K562 (cell line): ENCODE data around the gene ZNF276. TPM values are rescaled to one million over a fixed set of nuclear protein-coding genes. Genes with fewer than 3 reads are reported as not detected.

Experiments
- ATAC-seq: fragments of 200-7000 bp; cut with Tn5 transposase; 3 replicates; pipeline ENCODE4 v1.9.1; 2020; ENCODE audit warnings: moderate library complexity
- BruUV-seq: library from RNA; stranded (reverse); fragments of 400-500 nt; replicated peaks from 2 replicates; lab custom pipeline; 2021; lab: Mats Ljungman, UMichigan
- CTCF ChIA-PET: fragments of 300-600 bp; formaldehyde crosslinking; extraction: SDS; loops from one replicate; lab custom pipeline; 2021; ENCODE audit warnings: low intra/inter-chr PET ratio; lab: Yijun Ruan, JAX
- POLR2A ChIA-PET: fragments of 300-600, 350-650 bp; sonication (Branson Sonifier 250); formaldehyde crosslinking; extraction: SDS; loops from one replicate; lab custom pipeline; 2021; ENCODE audit warnings: antibody characterized with exemption, inconsistent platforms; lab: Yijun Ruan, JAX
- DNase-seq, 4 experiments: peaks; one replicate each; pipeline versions ENCODE4 v3.0.0 to v3.0.0-alpha.2; 2011 to 2018; ENCODE audit warnings: low spot score in 3 of 4, mixed read lengths in 3 of 4; ENCODE audit errors: extremely low read depth in 1 of 4
- FAIRE-seq: peaks from 2 replicates; lab custom pipeline; 2011; peaks lifted over from hg19 to GRCh38; lab: Jason Lieb, UNC
- H2AFZ ChIP-seq: 2 replicates; pipeline ENCODE4 v1.6.0; 2011; ENCODE audit warnings: low read depth, low read length, control low read depth, inconsistent platforms
- H3K27ac ChIP-seq: fragments of 200-600 bp; 3 replicates; pipeline ENCODE4 v1.8.0; 2011; ENCODE audit warnings: low read depth, mild to moderate bottlenecking, control low read depth, inconsistent platforms, low read length, moderate library complexity, mixed read lengths; ENCODE audit errors: extremely low read depth
- H3K27me3 ChIP-seq, 2 experiments: fragments of 300-600 bp in 1 of 2; 2 replicates in 1 of 2; 3 replicates in 1 of 2; pipeline versions ENCODE4 v1.6.0 to v1.8.0; 2011; ENCODE audit warnings: inconsistent platforms in 2 of 2, low read length in 2 of 2, mild to moderate bottlenecking in 1 of 2, mixed read lengths in 1 of 2, moderate library complexity in 1 of 2; ENCODE audit not compliant: control insufficient read depth in 2 of 2, insufficient read depth in 2 of 2
- H3K36me3 ChIP-seq: fragments of 300-600 bp; 3 replicates; pipeline ENCODE4 v1.8.0; 2011; ENCODE audit warnings: mild to moderate bottlenecking, low read length, inconsistent platforms; ENCODE audit not compliant: control insufficient read depth, insufficient read depth
- H3K4me1 ChIP-seq, 2 experiments: fragments of 200-600 bp in 1 of 2; replicated peaks in 1 of 2; 2 replicates in 1 of 2; 3 replicates in 1 of 2; pipeline versions ENCODE4 v1.5.1 to v1.8.0; 2011; ENCODE audit warnings: inconsistent platforms in 2 of 2, low read length in 2 of 2, mild to moderate bottlenecking in 1 of 2, mixed read lengths in 1 of 2, moderate library complexity in 1 of 2; ENCODE audit not compliant: control insufficient read depth in 2 of 2, insufficient read depth in 2 of 2
- H3K4me2 ChIP-seq: 2 replicates; pipeline ENCODE4 v1.6.1; 2011; ENCODE audit warnings: low read length, control low read depth, inconsistent platforms, mixed read lengths; ENCODE audit not compliant: insufficient read depth
- H3K4me3 ChIP-seq: fragments of 200-600 bp; sonication (generic), shearing (Covaris generic); 2 replicates; pipeline ENCODE4 v1.5.1; 2016; ENCODE audit warnings: control low read depth, inconsistent platforms
- H3K79me2 ChIP-seq: fragments of 200-600 bp; 3 replicates; pipeline ENCODE4 v1.8.0; 2011; ENCODE audit warnings: low read length, inconsistent platforms; ENCODE audit not compliant: control insufficient read depth, insufficient read depth
- H3K9ac ChIP-seq, 2 experiments: 2 replicates each; pipeline versions ENCODE4 v1.6.0 to v1.6.1; 2011; ENCODE audit warnings: low read depth in 2 of 2, low read length in 2 of 2, control low read depth in 1 of 2, inconsistent platforms in 1 of 2, mild to moderate bottlenecking in 1 of 2, mixed read lengths in 1 of 2; ENCODE audit not compliant: insufficient read depth in 1 of 2
- H3K9me1 ChIP-seq: one replicate; pipeline ENCODE4 v1.6.0; 2011; ENCODE audit warnings: inconsistent platforms, mild to moderate bottlenecking, low read length, moderate library complexity; ENCODE audit not compliant: control insufficient read depth, insufficient read depth
- H3K9me3 ChIP-seq: replicated peaks from 2 replicates; pipeline ENCODE4 v1.5.1; 2011; ENCODE audit warnings: low read depth, low read length, inconsistent platforms; ENCODE audit not compliant: control insufficient read depth, insufficient read depth
- H4K20me1 ChIP-seq: replicated peaks from 2 replicates; pipeline ENCODE4 v1.6.1; 2011; ENCODE audit warnings: low read length, inconsistent platforms, mixed read lengths; ENCODE audit not compliant: control insufficient read depth, insufficient read depth
- ATF1 ChIP-seq, 2 experiments: fragments of 450-650 bp in 1 of 2; IDR thresholded peaks; 2 replicates each; pipeline ENCODE4 v1.6.1; 2016; ENCODE audit warnings: missing compliant biosample characterization in 1 of 2, missing genetic modification characterization in 1 of 2
- ATF7 ChIP-seq: fragments of 450-650 bp; IDR thresholded peaks from 2 replicates; pipeline ENCODE4 v1.7.1; 2014; ENCODE audit warnings: mild to moderate bottlenecking, moderate library complexity
- CSDE1 ChIP-seq, 2 experiments: fragments of 450-650 bp; IDR thresholded peaks; 2 replicates each; pipeline ENCODE4 v1.6.1; 2016; ENCODE audit warnings: mild to moderate bottlenecking in 1 of 2
- DMBX1 ChIP-seq: fragments of 250-450 bp; sonication (Bioruptor Pico); IDR thresholded peaks from 2 replicates; pipeline ENCODE4 v1.8.0; 2022; ENCODE audit warnings: inconsistent platforms, mild to moderate bottlenecking, moderate library complexity, borderline replicate concordance
- GABPA ChIP-seq: fragments of 200-800 bp; sonication (Bioruptor generic); conservative IDR thresholded peaks from 2 replicates; pipeline ENCODE4 v1.6.1; 2016; ENCODE audit warnings: low read depth, missing genetic modification characterization, missing compliant biosample characterization
- HNRNPL ChIP-seq: fragments of 200-400 bp; formaldehyde crosslinking; IDR thresholded peaks from 2 replicates; pipeline ENCODE4 v1.6.1; 2017; ENCODE audit warnings: low read depth, mild to moderate bottlenecking, low read length
- TGIF2 ChIP-seq: sonication (generic); formaldehyde crosslinking; IDR thresholded peaks from 2 replicates; pipeline ENCODE4 v1.8.1; 2022; ENCODE audit warnings: mild to moderate bottlenecking, missing genetic modification reagents, moderate library complexity
- ZFPM2 ChIP-seq: fragments of 250-450 bp; sonication (Bioruptor Pico); IDR thresholded peaks from 2 replicates; pipeline ENCODE4 v1.5.1; 2022; ENCODE audit warnings: mild to moderate bottlenecking
- ZNF75A ChIP-seq: fragments of 450-650 bp; formaldehyde crosslinking; IDR thresholded peaks from 2 replicates; pipeline ENCODE4 v1.4.0; 2020; ENCODE audit warnings: mild to moderate bottlenecking
- WGBS: fragments of 100-300 bp; shearing (Covaris generic); methylation state at CpG from one replicate; pipeline ENCODE4 v1.1.6; 2016; ENCODE audit warnings: low coverage, mixed read lengths; ENCODE audit not compliant: insufficient coverage; ENCODE audit errors: missing lambda C conversion rate; 5-methylcytosine and 5-hydroxymethylcytosine counted together
- in situ Hi-C: fragments of 300-500 bp; cut with MboI; formaldehyde crosslinking; loops from 4 replicates; pipeline ENCODE4 v1.15.0; 2018; ENCODE audit warnings: inconsistent platforms, mixed read lengths
- intact Hi-C: fragments of 100-400 bp; cut with micrococcal nuclease; formaldehyde crosslinking; loops from 2 replicates; pipeline ENCODE4 v1.14.2; 2022
- polyA plus RNA-seq, 8 experiments: library from polyadenylated mRNA; depleted of rRNA in 4 of 8; stranded (reverse) in 5 of 8; unstranded in 3 of 8; fragments of >200 nt; fragmentation: Nextera tagmentation in 2 of 8; fragmentation: Illumina TruSeq in 1 of 8; extraction: Ambion mirVana in 2 of 8; extraction: Trizol in 1 of 8; gene quantifications; 2 replicates each; pipeline versions ENCODE4 v1.2.1 to v1.2.3, GENCODE V29; 2011 to 2014; ENCODE audit warnings: inconsistent platforms in 1 of 8, missing spikeins in 1 of 8
- total RNA-seq, 7 experiments: library from RNA; depleted of rRNA in 6 of 7; stranded (reverse); fragments of >200 nt in 6 of 7; fragmentation: Illumina TruSeq in 2 of 7; extraction: Trizol in 2 of 7; gene quantifications; 2 replicates each; pipeline versions ENCODE4 v1.2.1 to v1.2.3, GENCODE V29; 2011 to 2021; ENCODE audit warnings: low replicate concordance in 1 of 7
- TF ChIP-seq, protein P1 (sequence below): sonication (generic); formaldehyde crosslinking; IDR thresholded peaks from 2 replicates; pipeline ENCODE4 v1.8.0; 2022; ENCODE audit warnings: missing genetic modification reagents, mild to moderate bottlenecking, moderate library complexity, borderline replicate concordance
- TF ChIP-seq, protein P2 (sequence below): sonication (generic); formaldehyde crosslinking; IDR thresholded peaks from 2 replicates; pipeline ENCODE4 v1.8.0; 2022; ENCODE audit warnings: mild to moderate bottlenecking, missing genetic modification reagents
- TF ChIP-seq, protein P3 (sequence below), 2 experiments: IDR thresholded peaks; 2 replicates each; pipeline ENCODE4 v1.6.1; 2011; ENCODE audit warnings: borderline replicate concordance in 1 of 2, control low read depth in 1 of 2, low read depth in 1 of 2, low read length in 1 of 2, mild to moderate bottlenecking in 1 of 2, mixed read lengths in 1 of 2, moderate library complexity in 1 of 2; ENCODE audit not compliant: insufficient read depth in 1 of 2, insufficient read length in 1 of 2, poor library complexity in 1 of 2, severe bottlenecking in 1 of 2; ENCODE audit errors: extremely low read depth in 1 of 2
- TF ChIP-seq, protein P4 (sequence below): sonication (generic); formaldehyde crosslinking; IDR thresholded peaks from 2 replicates; pipeline ENCODE4 v1.8.0; 2022; ENCODE audit warnings: missing genetic modification reagents, mild to moderate bottlenecking, borderline replicate concordance
- TF ChIP-seq, protein P5 (sequence below): fragments of 450-650 bp; IDR thresholded peaks from 2 replicates; pipeline ENCODE4 v1.6.1; 2018; ENCODE audit warnings: mild to moderate bottlenecking, low read depth; ENCODE audit not compliant: partially characterized antibody

The ZNF276 gene
- total and polyA plus RNA-seq, 9 of the 15 experiments (the other 6 are each of a cell fraction or from before 2014, with no cell fraction given) = 0.49 to 43.9 (median 15.8) TPM

DNA sequence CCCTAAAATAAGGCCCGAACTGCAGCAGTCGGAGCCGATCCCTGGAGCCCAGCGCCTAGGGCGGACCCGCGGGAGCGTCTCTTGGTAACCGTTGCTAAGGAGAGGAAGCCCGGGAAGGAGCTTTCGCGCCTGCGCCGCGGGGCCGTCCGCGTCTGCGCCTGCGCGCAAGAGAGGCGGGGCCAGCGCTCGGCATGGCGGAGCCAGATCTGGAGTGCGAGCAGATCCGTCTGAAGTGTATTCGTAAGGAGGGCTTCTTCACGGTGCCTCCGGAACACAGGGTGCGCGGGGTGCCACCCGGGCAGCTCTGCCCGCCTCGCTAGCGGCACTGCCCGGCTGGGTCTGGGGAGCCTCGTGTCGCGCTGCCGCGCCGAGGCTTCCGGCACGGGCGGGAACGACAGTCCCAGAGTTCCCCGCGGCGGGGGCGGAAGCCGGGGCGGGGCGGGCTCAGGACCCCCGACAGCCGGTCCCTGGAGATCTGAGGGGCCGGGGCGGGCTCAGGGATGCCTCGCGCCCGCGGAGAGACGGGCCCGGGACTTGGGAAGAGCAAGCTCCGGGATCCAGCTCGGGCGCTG, 34.7 kb upstream of the ZNF276 start, which contains the start of gene CDK10:
Gene CDK10 (plus strand): TSS at position 170 of the 572 bp plus-strand sequence. CDS start 22 bp downstream, at position 192.
- peak within 1 kb of the TSS; percentile 93 for H3K4me2 ChIP-seq
- H3K9ac ChIP-seq = peak within 1 kb of the TSS; percentile 92 to 96
- peaks cover 25% of the 10 kb centered on the region for H3K79me2 ChIP-seq
- no peaks in the 10 kb centered on the region for H3K9me1 ChIP-seq
- in situ Hi-C loops = no loop called here
- H3K36me3 ChIP-seq = peaks cover 33% of the 10 kb centered on the region; the same call in 2 of the 3 replicates
- peak; percentile 96 for ATAC-seq
- peak within 1 kb of the TSS; percentile 97 for H3K27ac ChIP-seq
- BruUV-seq = no TSS peak
- POLR2A ChIA-PET = interaction anchor here (0.6 to 1.5 kb wide), 9 partner anchors 9 to 122 kb away, joined by 3 to 16 read pairs (median 4); no protein-coding TSS in a partner anchor
- 0 out of 2 replicates have a peak, but pooled peaks cover 7% of the 10 kb centered on the region for H4K20me1 ChIP-seq
- WGBS = under 1% methylated on average over 41 of the region's 67 CpGs
- peak within 1 kb of the TSS; percentile 100 for H2AFZ ChIP-seq
- DNase-seq = peak; percentile 95 to 99 (median 98)
- H3K27me3 ChIP-seq = no peaks in the 10 kb centered on the region
- H3K4me3 ChIP-seq = peak within 1 kb of the TSS; percentile 93
- intact Hi-C loops = no loop called here
- H3K9me3 ChIP-seq = 0 out of 2 replicates have a peak, but pooled peaks cover 3% of the 10 kb centered on the region
- peak; percentile 93 for FAIRE-seq
- CTCF ChIA-PET = interaction anchor here (0.5 kb wide), 1 partner anchor 261 kb away, joined by 3 read pairs; no protein-coding TSS in a partner anchor
- H3K4me1 ChIP-seq = peaks cover 6 to 30% of the 10 kb centered on the region in 2 experiments
- TF ChIP-seq, protein P1, sequence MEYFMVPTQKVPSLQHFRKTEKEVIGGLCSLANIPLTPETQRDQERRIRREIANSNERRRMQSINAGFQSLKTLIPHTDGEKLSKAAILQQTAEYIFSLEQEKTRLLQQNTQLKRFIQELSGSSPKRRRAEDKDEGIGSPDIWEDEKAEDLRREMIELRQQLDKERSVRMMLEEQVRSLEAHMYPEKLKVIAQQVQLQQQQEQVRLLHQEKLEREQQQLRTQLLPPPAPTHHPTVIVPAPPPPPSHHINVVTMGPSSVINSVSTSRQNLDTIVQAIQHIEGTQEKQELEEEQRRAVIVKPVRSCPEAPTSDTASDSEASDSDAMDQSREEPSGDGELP (CRISPR knock-in tag) = peak; percentile 74
- TF ChIP-seq CSDE1 (IDR thresholded peaks at IDR 0.05) (peak in 1 of 2 experiments; percentile 92; a peak in 2 of 4 replicates), ATF7 (peak; percentile 69), DMBX1 (0 out of 2 replicates have a peak, but pooled peaks have one; percentile 26), ATF1 (CRISPR knock-in tag; IDR thresholded peaks at IDR 0.05) (no peak), ATF1 (tag; IDR thresholded peaks at IDR 0.05) (no peak), GABPA (tag) (peak; percentile 84), ZNF75A (CRISPR knock-in tag) (no peak), HNRNPL (peak; percentile 11; the same call in 1 of the 2 replicates), TGIF2 (no peak), ZFPM2 (0 out of 2 replicates have a peak, but pooled peaks have one; percentile 43)
- TF ChIP-seq, protein P2, sequence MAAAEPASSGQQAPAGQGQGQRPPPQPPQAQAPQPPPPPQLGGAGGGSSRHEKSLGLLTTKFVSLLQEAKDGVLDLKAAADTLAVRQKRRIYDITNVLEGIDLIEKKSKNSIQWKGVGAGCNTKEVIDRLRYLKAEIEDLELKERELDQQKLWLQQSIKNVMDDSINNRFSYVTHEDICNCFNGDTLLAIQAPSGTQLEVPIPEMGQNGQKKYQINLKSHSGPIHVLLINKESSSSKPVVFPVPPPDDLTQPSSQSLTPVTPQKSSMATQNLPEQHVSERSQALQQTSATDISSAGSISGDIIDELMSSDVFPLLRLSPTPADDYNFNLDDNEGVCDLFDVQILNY (CRISPR knock-in tag) = peak; percentile 74; the same call in 1 of the 2 replicates
- TF ChIP-seq, protein P3, sequence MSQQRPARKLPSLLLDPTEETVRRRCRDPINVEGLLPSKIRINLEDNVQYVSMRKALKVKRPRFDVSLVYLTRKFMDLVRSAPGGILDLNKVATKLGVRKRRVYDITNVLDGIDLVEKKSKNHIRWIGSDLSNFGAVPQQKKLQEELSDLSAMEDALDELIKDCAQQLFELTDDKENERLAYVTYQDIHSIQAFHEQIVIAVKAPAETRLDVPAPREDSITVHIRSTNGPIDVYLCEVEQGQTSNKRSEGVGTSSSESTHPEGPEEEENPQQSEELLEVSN (IDR thresholded peaks at IDR 0.05; ENCODE audit: borderline replicate concordance in 1 of 2, extremely low read depth in 1 of 2, insufficient read depth in 1 of 2, insufficient read length in 1 of 2, low read depth in 1 of 2, low read length in 1 of 2, poor library complexity in 1 of 2, severe bottlenecking in 1 of 2) = peak; percentile 97 to 100
- TF ChIP-seq, protein P4, sequence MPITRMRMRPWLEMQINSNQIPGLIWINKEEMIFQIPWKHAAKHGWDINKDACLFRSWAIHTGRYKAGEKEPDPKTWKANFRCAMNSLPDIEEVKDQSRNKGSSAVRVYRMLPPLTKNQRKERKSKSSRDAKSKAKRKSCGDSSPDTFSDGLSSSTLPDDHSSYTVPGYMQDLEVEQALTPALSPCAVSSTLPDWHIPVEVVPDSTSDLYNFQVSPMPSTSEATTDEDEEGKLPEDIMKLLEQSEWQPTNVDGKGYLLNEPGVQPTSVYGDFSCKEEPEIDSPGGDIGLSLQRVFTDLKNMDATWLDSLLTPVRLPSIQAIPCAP (CRISPR knock-in tag) = no peak; the same call in 1 of the 2 replicates
- TF ChIP-seq, protein P5, sequence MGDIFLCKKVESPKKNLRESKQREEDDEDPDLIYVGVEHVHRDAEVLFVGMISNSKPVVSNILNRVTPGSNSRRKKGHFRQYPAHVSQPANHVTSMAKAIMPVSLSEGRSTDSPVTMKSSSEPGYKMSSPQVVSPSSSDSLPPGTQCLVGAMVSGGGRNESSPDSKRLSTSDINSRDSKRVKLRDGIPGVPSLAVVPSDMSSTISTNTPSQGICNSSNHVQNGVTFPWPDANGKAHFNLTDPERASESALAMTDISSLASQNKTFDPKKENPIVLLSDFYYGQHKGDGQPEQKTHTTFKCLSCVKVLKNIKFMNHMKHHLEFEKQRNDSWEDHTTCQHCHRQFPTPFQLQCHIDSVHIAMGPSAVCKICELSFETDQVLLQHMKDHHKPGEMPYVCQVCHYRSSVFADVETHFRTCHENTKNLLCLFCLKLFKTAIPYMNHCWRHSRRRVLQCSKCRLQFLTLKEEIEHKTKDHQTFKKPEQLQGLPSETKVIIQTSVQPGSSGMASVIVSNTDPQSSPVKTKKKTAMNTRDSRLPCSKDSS = no peak
